ENCODE data around the gene FZR1. TPM values are rescaled to one million over a fixed set of nuclear protein-coding genes. Genes with fewer than 3 reads are reported as not detected.

FZR1 gene
- total RNA-seq, 1 experiment from 2014 or later: 87.4 TPM

DNA sequence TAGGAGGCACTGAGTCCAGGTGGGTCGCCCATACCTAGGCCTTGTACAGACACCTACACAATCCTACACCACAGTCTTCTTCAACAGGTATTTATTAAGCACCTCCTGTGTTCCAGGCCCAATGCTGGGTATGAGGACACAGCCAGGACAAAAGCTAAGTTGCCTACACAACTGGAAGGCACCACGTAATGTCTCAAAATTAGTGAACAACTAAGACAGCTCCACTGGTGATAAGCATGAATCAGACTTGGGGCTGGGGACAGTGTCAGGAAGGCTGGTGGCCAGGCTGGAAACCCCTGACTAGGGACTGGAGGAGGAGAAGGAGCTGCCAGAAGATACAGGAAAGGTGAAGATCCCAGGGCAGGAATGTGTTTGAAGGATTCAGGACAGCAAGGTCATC is 28.2 kb upstream of the FZR1 start:
- Histone ChIP-seq H3K27me3 (replicated peaks; ENCODE audit: insufficient read depth, low read depth, low read length, poor library complexity) (peaks cover 23% of the 10 kb centered on the region), H3K4me3 (ENCODE audit: low read depth, low read length, poor library complexity, severe bottlenecking) (no peak overlapping the region), H3K27ac (ENCODE audit: low read depth, low read length, poor library complexity, severe bottlenecking) (no peak overlapping the region), H3K36me3 (ENCODE audit: insufficient read depth, low read length, poor library complexity, severe bottlenecking) (no peaks in the 10 kb centered on the region), H3K9me3 (ENCODE audit: low read depth, low read length, poor library complexity, severe bottlenecking) (no peaks in the 10 kb centered on the region), H3K4me1 (ENCODE audit: insufficient read depth, low read length, poor library complexity, severe bottlenecking) (no peaks in the 10 kb centered on the region)
- TF ChIP-seq, protein P1, sequence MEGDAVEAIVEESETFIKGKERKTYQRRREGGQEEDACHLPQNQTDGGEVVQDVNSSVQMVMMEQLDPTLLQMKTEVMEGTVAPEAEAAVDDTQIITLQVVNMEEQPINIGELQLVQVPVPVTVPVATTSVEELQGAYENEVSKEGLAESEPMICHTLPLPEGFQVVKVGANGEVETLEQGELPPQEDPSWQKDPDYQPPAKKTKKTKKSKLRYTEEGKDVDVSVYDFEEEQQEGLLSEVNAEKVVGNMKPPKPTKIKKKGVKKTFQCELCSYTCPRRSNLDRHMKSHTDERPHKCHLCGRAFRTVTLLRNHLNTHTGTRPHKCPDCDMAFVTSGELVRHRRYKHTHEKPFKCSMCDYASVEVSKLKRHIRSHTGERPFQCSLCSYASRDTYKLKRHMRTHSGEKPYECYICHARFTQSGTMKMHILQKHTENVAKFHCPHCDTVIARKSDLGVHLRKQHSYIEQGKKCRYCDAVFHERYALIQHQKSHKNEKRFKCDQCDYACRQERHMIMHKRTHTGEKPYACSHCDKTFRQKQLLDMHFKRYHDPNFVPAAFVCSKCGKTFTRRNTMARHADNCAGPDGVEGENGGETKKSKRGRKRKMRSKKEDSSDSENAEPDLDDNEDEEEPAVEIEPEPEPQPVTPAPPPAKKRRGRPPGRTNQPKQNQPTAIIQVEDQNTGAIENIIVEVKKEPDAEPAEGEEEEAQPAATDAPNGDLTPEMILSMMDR (conservative IDR thresholded peaks at IDR 0.05; ENCODE audit: low read depth, low read length): no peak
- no peak for TF ChIP-seq EZH2 (IDR thresholded peaks at IDR 0.05; ENCODE audit: borderline replicate concordance, low read depth, low read length, poor library complexity, severe bottlenecking)
- no TSS peak for BruUV-seq (replicated peaks)
- POLR2A ChIA-PET (ENCODE audit: low non-redundant PET): no interaction called here
- CTCF ChIA-PET: no interaction called here
- intact Hi-C loops (cut with micrococcal nuclease; ENCODE audit: unreplicated experiment): no loop called here
- DNase-seq (ENCODE audit: low spot score): no peak

DNA sequence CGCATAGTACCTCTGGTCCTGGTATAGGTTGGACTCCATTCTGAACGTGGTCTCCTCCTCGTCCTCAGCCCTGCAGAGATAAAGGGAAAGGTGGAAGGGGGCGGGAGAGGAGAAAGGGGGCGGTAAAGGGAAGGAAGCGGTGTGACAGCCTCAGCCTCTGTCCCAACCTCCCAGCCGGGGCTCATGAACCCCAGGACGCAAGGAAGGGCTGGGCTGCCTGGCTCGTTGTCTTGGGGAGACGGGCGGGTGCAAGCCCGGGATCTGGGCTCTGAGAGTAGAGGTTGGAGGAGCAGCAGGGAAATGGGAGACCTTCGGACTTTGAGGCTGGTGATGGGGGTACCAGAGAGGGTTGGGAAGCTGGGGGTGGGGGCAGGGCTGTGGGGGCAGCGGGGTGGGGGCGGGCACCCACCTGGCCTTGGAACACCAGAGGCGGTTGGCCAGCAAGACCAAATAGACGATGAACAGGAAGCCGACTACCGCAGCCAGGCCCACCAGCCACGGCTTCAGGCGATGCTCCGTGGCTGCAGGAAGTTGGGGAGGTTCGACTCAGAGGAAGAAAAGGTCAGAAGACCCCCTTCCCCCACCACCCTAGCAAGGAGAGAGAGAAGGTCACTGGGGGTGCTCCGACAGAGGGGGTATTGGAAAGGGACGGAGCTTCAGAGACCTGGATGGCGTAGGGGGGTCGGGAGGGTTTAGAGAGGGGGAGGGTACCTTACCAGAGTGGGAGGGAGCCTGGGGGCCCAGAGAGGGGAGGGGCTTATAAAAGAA is 27.5 kb upstream of the FZR1 start:
- H3K4me1 ChIP-seq (ENCODE audit: insufficient read depth, low read length, poor library complexity, severe bottlenecking): no peaks in the 10 kb centered on the region
- TF ChIP-seq, protein P1 (conservative IDR thresholded peaks at IDR 0.05; ENCODE audit: low read depth, low read length): no peak
- no peak for TF ChIP-seq EZH2 (IDR thresholded peaks at IDR 0.05; ENCODE audit: borderline replicate concordance, low read depth, low read length, poor library complexity, severe bottlenecking)
- no peak for DNase-seq (ENCODE audit: low spot score)
- intact Hi-C loops (cut with micrococcal nuclease; ENCODE audit: unreplicated experiment): no loop called here
- H3K27me3 ChIP-seq (replicated peaks; ENCODE audit: insufficient read depth, low read depth, low read length, poor library complexity): peaks cover 29% of the 10 kb centered on the region
- H3K9me3 ChIP-seq (ENCODE audit: low read depth, low read length, poor library complexity, severe bottlenecking): no peaks in the 10 kb centered on the region
- H3K36me3 ChIP-seq (ENCODE audit: insufficient read depth, low read length, poor library complexity, severe bottlenecking): no peaks in the 10 kb centered on the region
- ChIA-PET POLR2A (ENCODE audit: low non-redundant PET) (interaction anchor here (0.6 kb wide), 1 partner anchor 132 kb away, joined by 3 read pairs; no protein-coding TSS in a partner anchor), CTCF (no interaction called here)
- no peak overlapping the region for H3K27ac ChIP-seq (ENCODE audit: low read depth, low read length, poor library complexity, severe bottlenecking)
- BruUV-seq (replicated peaks): no TSS peak
- H3K4me3 ChIP-seq (ENCODE audit: low read depth, low read length, poor library complexity, severe bottlenecking): no peak overlapping the region

DNA sequence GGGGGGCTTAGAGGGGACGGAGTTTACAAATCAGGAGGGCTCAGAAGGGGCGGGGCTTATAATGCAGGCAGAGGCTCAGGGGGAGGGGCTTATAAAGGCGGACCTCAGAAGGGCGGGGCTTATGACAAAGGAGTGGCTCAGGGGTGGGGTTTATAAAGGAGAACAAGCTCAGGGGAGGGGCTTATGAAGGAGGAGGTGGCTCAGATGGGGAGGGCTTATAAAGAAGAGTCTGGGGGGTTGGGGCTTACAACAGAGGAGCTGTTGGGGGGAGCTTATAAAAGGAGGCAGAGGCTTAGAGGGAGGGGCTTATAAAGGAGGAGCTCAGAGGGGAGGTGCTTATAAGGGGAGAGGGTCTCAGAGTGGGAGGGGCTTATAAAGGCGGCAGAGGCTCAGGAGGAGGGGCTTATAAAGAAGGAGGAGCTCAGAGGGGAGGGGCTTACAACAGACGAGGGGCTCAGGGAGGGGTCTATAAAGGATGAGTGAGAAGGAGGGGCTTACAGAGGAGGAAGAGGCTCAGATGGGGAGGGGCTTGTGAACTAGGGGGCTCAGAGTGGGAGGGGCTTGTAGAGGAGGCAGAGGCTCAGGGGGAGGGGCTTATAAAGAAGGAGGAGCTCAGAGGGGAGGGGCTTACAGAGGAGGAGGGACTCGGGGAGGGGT is 26.8 kb upstream of the FZR1 start:
- no peaks in the 10 kb centered on the region for H3K4me1 ChIP-seq (ENCODE audit: insufficient read depth, low read length, poor library complexity, severe bottlenecking)
- H3K4me3 ChIP-seq (ENCODE audit: low read depth, low read length, poor library complexity, severe bottlenecking): no peak overlapping the region
- no peaks in the 10 kb centered on the region for H3K36me3 ChIP-seq (ENCODE audit: insufficient read depth, low read length, poor library complexity, severe bottlenecking)
- ChIA-PET CTCF (interaction anchor here (0.5 to 1.0 kb wide), 5 partner anchors 9 to 174 kb away, joined by 3 to 6 read pairs (median 4); no protein-coding TSS in a partner anchor), POLR2A (ENCODE audit: low non-redundant PET) (interaction anchor here (0.6 kb wide), 2 partner anchors 131 to 203 kb away, joined by 3 read pairs; no protein-coding TSS in a partner anchor)
- H3K27ac ChIP-seq (ENCODE audit: low read depth, low read length, poor library complexity, severe bottlenecking): no peak overlapping the region
- no peaks in the 10 kb centered on the region for H3K9me3 ChIP-seq (ENCODE audit: low read depth, low read length, poor library complexity, severe bottlenecking)
- no TSS peak for BruUV-seq (replicated peaks)
- H3K27me3 ChIP-seq (replicated peaks; ENCODE audit: insufficient read depth, low read depth, low read length, poor library complexity): peaks cover 34% of the 10 kb centered on the region
- TF ChIP-seq EZH2 (IDR thresholded peaks at IDR 0.05; ENCODE audit: borderline replicate concordance, low read depth, low read length, poor library complexity, severe bottlenecking): no peak
- TF ChIP-seq, protein P1 (conservative IDR thresholded peaks at IDR 0.05; ENCODE audit: low read depth, low read length): no peak
- intact Hi-C loops (cut with micrococcal nuclease; ENCODE audit: unreplicated experiment): no loop called here
- peak; percentile 68 for DNase-seq (ENCODE audit: low spot score)

All from A673 (cell line).